Mesodermal cell (in vitro differentiated cells): ENCODE measurements around the gene GRID1.

ENCODE experiments used
- H3K27ac ChIP-seq: 2 replicates; pipeline ENCODE4 v1.7.0; 2013; ENCODE audit warnings: mild to moderate bottlenecking, low read depth, low read length, moderate library complexity; ENCODE audit not compliant: severe bottlenecking
- H3K36me3 ChIP-seq: 2 replicates; pipeline ENCODE4 v1.7.1; 2013; ENCODE audit warnings: mild to moderate bottlenecking, low read length, moderate library complexity; ENCODE audit not compliant: control insufficient read depth, insufficient read depth
- H3K4me1 ChIP-seq: one replicate; pipeline ENCODE4 v1.7.1; 2013; ENCODE audit warnings: mild to moderate bottlenecking, low read length; ENCODE audit not compliant: insufficient read depth, control insufficient read depth, poor library complexity, severe bottlenecking
- H3K4me3 ChIP-seq: 2 replicates; pipeline ENCODE4 v1.7.0; 2013; ENCODE audit warnings: low read length, control low read depth, mild to moderate bottlenecking; ENCODE audit not compliant: insufficient read depth, poor library complexity, severe bottlenecking; ENCODE audit errors: extremely low read depth
- H3K9me3 ChIP-seq: 2 replicates; pipeline ENCODE4 v1.7.1; 2013; ENCODE audit warnings: mild to moderate bottlenecking, low read length, moderate library complexity; ENCODE audit not compliant: control insufficient read depth
- WGBS, 2 experiments: methylation state at CpG; one replicate each; pipeline ENCODE4 v1.1.5; 2013; ENCODE audit warnings: missing lambda C conversion rate in 2 of 2; ENCODE audit not compliant: insufficient coverage in 2 of 2; 5-methylcytosine and 5-hydroxymethylcytosine counted together

GRID1 gene

DNA sequence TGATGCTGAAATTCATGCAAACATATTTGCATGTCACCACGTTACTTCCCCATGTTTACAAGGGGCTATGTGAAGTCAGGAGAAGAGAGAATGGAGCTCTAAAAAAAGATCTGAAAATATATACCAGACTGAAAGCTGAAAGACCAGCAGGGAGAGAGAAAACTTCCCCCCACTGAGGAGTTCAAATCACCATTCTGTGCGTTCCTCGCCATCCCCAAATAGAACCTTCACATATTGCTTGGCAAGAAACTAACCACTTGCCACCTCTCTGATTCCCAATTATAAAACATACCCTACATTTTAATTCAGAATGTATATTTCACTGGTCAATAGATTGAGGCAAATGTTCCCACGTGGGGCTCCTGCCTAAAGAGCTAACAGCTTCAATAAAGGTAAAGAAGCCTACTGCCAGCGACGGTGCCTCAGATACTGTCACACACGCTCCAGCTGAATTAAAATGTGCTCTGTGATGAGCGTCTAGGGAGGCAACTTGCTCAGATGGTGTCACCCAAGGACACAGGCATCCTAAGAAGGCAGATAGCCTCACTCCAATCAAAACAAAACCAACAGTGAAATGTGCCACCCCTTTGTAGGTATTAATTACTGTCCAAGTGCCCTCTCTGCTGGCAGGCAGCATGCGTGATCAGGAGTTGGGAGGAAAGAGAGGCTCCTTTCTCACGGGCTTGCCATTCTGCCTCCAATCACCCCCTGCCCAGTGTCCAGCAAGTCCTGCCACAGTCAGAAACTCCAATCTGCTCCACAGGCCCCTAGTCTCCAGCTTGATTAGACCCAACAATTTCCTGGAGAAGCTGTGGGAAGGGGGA lies 298.2 kb downstream of the GRID1 start:
- WGBS, 2 experiments = 85 to 100% methylated on average over 6 to 8 of the region's 10 CpGs
- Histone ChIP-seq H3K36me3 (no peaks in the 10 kb centered on the region), H3K4me3 (no peak overlapping the region), H3K4me1 (no peaks in the 10 kb centered on the region), H3K27ac (no peak overlapping the region), H3K9me3 (no peaks in the 10 kb centered on the region)

DNA sequence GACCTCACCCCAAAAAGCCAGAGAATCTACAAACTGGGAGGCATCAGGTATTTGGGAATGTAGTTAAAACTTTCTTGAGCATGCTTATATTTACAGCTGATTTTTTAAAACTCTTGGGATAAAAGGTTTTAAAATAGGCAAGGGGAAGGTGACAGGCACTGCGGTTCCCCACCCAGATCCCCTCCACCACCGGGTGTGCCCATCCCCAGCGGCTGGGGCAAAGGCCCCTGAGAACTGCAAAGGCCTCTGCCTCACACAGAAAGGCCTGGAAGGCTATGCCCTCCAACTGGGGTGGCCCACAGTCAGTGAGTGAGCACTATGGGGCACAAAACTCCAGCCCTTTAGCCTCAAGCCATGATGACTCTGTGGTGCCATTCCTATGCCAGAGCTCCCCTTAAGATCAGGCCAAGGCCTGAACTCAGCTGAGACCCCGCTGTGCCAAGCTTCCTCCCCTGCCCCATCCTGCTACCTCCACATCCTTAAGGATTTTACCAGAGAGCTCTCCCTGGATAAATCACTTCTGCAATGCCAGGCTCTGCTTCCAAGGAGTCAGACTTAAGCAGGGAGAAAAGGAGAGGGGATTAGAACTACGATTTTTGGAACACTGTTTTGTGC lies 299.1 kb downstream of the GRID1 start:
- Histone ChIP-seq H3K4me1 (no peaks in the 10 kb centered on the region), H3K4me3 (no peak overlapping the region), H3K9me3 (no peaks in the 10 kb centered on the region), H3K27ac (no peak overlapping the region), H3K36me3 (no peaks in the 10 kb centered on the region)
- WGBS, 2 experiments = 88 to 90% methylated on average over 2 to 4 of the region's 5 CpGs

DNA sequence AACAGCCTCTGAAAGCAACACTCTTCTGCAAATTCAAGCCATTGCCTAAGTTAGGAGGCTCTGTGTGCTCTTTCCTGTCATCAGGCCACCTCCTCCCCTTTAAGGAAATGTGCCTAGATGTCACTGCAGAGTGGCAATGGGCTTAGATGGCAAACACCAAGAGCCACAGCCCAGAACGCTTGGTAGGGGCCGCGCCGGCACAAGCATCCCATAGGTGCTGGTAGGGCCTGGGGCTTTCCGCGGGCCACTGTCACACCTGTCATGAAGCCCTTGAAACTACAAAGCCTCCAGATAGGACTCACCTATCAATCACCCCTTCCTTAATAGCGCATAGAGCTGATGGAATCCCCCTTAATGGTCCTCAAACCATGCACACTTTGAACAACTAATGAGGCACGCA lies 299.9 kb downstream of the GRID1 start:
- 92 to 100% methylated on average over 4 to 8 of the region's 8 CpGs for WGBS, 2 experiments
- no peaks in the 10 kb centered on the region for H3K9me3 ChIP-seq
- H3K27ac ChIP-seq = no peak overlapping the region
- H3K4me1 ChIP-seq = no peaks in the 10 kb centered on the region
- no peaks in the 10 kb centered on the region for H3K36me3 ChIP-seq
- H3K4me3 ChIP-seq = no peak overlapping the region

DNA sequence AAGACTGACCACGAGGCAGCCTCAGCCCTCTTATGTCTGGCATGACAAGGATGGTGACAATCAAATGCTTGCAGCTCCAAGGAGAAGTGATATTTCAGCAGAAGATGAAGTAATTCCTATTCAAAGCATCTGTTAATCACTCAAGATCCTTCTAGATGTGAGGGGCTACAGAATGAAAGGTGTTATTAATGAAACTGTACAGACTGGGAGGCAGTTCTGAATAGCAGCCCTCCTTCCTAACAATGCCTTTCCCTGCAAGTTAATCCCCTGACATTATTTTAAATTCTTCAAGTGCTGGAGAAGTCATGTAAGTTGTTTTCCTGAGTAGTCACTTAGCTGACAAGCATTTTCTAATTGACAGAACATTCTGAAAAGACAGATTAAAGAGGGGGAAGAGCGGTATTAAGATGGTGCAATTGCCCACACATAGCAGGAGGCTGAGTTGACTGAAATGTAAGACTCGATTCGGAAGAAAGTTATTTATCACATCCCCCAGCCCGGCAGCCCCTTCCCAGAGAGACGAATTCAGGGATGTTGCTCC lies 300.8 kb downstream of the GRID1 start:
- Histone ChIP-seq H3K4me1 (no peaks in the 10 kb centered on the region), H3K4me3 (no peak overlapping the region), H3K36me3 (no peaks in the 10 kb centered on the region), H3K9me3 (no peaks in the 10 kb centered on the region), H3K27ac (no peak overlapping the region)
- 90 to 100% methylated on average over 4 to 5 of the region's 6 CpGs for WGBS, 2 experiments

DNA sequence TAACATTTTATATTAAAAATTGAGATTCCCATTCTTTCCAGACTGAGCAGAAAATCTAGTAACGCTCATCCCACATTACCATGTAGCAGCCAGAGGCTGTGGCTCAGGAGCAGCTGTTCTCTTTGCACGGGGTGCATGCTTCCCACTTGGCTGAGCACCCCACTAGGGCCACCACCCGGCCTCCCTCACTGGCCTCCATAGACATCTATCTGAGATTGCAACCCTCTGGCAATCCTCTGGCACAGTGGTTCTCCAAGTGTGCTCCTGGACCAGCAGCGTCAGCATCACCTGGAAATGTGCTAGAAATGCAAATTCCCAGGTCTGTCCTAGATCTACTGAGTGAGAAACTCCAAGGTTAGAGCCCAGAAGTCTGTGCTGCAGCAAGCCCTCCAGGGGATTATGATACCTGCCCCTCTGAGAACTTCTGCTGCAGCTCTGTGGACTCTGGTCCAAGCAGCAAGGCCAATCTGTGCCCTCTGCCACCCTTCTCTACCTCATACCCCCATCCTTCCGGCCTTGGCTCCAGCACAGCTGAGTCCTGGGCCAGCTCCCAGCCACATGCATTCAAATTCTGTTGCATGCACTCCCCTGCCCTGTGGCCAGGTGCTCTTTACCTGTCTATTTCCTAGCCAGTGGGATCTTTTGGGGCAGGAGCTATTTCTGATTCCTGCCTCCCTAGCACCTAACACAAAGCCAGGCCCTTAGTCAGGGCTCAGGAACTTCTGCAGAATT lies 301.5 kb downstream of the GRID1 start:
- H3K4me3 ChIP-seq = no peak overlapping the region
- H3K27ac ChIP-seq = no peak overlapping the region
- WGBS, 2 experiments = 95 to 97% methylated on average over 5 of the region's 5 CpGs

DNA sequence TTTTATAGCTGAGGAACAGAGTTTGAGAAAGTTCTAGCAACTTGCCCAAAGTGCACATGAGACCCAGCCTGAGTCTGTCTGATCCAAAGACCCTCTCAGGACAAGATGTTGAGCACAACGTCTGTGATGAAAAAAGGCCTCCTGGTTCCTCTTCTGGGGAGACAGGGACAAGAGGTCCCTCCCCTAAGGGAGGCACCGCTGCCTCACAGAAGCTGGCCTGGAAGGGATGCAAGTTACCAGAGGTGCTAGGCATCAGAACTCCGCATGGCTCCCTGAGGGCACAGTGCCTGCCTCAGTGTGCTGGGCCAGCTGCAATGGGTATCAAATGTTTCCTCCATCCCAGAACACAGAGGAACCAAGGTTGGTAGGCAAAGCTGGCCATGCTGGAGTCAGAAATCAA lies 302.4 kb downstream of the GRID1 start:
- Histone ChIP-seq H3K4me3 (no peak overlapping the region), H3K9me3 (no peaks in the 10 kb centered on the region), H3K27ac (no peak overlapping the region), H3K4me1 (no peaks in the 10 kb centered on the region), H3K36me3 (no peaks in the 10 kb centered on the region)
- 65 to 90% methylated on average over 2 to 3 of the region's 3 CpGs for WGBS, 2 experiments

More for the DNA sequence above, 301.5 kb downstream of the GRID1 start:
- H3K36me3 ChIP-seq = no peaks in the 10 kb centered on the region
- H3K4me1 ChIP-seq = no peaks in the 10 kb centered on the region
- H3K9me3 ChIP-seq = no peaks in the 10 kb centered on the region

DNA sequence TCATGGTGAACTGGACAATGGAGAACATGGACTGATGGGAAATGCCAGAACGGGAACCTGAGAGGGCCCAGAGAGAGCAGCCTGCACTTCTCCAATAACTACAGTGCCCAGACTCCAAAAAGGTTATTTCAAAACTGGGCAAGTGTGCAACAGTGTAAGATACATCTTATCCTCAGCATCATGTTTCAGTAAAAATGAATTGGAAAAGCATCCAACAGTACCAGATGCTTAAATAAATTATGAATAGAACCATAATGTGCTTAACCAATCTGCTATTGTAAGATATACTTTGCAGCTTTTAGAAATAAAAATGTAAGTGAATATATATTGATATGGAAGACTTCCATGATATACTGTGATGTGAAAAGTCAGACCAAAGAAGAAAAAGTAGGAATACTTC lies 303.3 kb downstream of the GRID1 start:
- WGBS, 2 experiments = 80% methylated on average over 1 of the region's 1 CpG; no CpG with 5 or more reads in 1 of the 2 experiments
- no peaks in the 10 kb centered on the region for H3K36me3 ChIP-seq
- H3K4me3 ChIP-seq = no peak overlapping the region
- H3K27ac ChIP-seq = no peak overlapping the region
- no peaks in the 10 kb centered on the region for H3K9me3 ChIP-seq
- H3K4me1 ChIP-seq = no peaks in the 10 kb centered on the region

DNA sequence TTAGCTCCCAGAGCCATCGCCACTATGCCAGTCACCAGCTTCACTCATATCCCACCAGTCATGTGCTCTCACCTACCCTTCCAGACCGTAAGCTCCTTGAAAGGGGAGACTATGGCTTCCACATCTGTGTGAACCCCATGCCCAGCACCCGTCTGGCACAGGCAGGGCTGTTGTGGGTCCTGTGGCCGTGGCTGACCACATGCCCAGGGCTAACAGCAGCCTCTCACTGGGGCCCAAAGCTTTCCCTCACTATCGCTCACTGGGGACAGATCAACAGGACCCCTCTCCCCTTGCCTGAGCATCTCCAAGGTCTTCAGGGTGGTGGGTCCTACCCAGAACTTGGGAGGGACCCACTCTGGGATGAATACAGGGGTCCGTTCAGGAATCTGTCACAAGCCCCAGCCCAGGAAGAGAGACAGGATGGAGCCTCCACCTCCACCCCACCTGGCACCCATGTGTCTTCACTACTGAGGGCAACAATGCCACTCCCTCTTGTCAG lies 303.9 kb downstream of the GRID1 start:
- WGBS, 2 experiments = 86 to 94% methylated on average over 5 to 6 of the region's 6 CpGs
- Histone ChIP-seq H3K4me3 (no peak overlapping the region), H3K27ac (no peak overlapping the region), H3K9me3 (no peaks in the 10 kb centered on the region), H3K36me3 (no peaks in the 10 kb centered on the region), H3K4me1 (no peaks in the 10 kb centered on the region)

DNA sequence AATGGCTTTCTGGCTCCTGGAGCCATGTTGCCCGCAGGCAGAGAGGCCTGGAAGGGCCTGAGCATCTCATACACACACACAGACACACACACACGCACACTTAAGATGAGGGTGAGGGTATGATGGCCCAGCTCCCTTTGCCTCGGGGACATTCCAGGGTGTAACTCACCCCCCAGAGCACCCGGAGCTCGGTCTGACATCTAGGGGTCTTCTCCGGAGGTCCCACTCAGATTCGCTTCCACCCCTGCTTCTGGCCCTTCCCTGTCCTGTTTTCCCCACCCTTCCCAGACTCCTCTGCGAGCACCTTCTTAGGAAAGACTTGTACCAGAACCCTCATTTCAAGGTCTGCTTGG lies 304.4 kb downstream of the GRID1 start:
- Histone ChIP-seq H3K36me3 (no peaks in the 10 kb centered on the region), H3K27ac (no peak overlapping the region), H3K4me3 (no peak overlapping the region), H3K9me3 (no peaks in the 10 kb centered on the region), H3K4me1 (no peaks in the 10 kb centered on the region)
- 92 to 97% methylated on average over 4 to 6 of the region's 8 CpGs for WGBS, 2 experiments

DNA sequence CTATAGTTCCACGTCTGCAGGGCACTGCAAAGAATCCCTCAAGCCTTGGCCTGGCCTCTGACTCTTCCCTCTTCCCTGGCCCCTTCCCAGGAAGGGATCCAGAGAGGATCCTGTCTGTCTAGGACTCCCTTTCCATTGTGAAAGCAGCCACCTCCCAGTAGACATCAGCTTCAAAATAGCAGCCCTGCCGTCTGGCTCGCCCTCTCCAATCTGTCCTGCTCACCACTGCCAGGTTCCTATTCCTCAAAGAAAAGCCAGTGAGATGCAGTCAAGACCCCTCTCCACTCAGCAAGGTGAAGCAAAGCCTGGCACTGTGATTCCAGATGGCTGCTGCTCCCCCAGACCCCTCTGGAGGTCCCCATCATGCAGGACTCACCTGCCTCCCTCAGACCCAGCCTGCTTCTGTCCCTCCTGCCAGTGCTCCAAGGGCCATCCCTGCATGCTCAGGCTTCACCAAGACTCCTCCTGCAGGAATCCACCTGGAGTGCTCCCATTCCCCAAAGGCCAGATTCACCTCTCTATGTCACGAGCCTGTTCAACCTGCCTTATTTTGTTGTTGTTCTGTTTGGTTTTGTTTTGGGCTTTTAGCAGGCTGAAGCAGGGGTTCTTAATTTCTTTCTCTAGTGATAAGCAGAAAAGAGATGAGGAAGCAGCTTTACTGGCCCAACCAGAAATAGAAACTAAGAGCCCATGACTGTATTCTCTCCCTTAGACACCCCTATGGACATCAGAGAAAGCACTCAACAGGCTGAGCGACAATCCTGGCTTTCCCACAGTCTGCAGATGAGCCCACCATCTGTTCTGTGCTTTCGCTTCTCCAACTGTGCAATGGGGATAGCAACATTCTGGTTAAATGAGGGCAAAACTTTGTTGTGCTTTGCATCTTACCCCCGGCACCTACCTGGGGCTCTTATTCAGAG lies 305.1 kb downstream of the GRID1 start:
- no peak overlapping the region for H3K4me3 ChIP-seq
- no peaks in the 10 kb centered on the region for H3K9me3 ChIP-seq
- H3K4me1 ChIP-seq = no peaks in the 10 kb centered on the region
- no peaks in the 10 kb centered on the region for H3K36me3 ChIP-seq
- 79 to 94% methylated on average over 5 of the region's 7 CpGs for WGBS, 2 experiments
- H3K27ac ChIP-seq = no peak overlapping the region
